BLaER1 (cell line): ENCODE data around the gene LIN7A.

Experiments used
- H3K27ac ChIP-seq: shearing (Covaris generic); formaldehyde crosslinking; 2 replicates; pipeline ENCODE4 v1.8.1; 2022
- H3K27me3 ChIP-seq: shearing (Covaris generic); formaldehyde crosslinking; 2 replicates; pipeline ENCODE4 v1.8.1; 2022
- H3K36me3 ChIP-seq: shearing (Covaris generic); formaldehyde crosslinking; 2 replicates; pipeline ENCODE4 v1.8.1; 2022
- H3K4me1 ChIP-seq: shearing (Covaris generic); formaldehyde crosslinking; 2 replicates; pipeline ENCODE4 v1.8.1; 2022
- H3K4me2 ChIP-seq: shearing (Covaris generic); formaldehyde crosslinking; 2 replicates; pipeline ENCODE4 v1.8.1; 2022
- H3K4me3 ChIP-seq: shearing (Covaris generic); formaldehyde crosslinking; 2 replicates; pipeline ENCODE4 v1.8.1; 2022
- H3K9ac ChIP-seq: shearing (Covaris generic); formaldehyde crosslinking; 2 replicates; pipeline ENCODE4 v1.8.1; 2022
- H3K9me3 ChIP-seq: shearing (Covaris generic); formaldehyde crosslinking; 2 replicates; pipeline ENCODE4 v1.8.1; 2022
- H4K20me1 ChIP-seq: shearing (Covaris generic); formaldehyde crosslinking; 2 replicates; pipeline ENCODE4 v1.8.1; 2022
- Cebpa-rat ChIP-seq: shearing (Covaris generic); IDR thresholded peaks from 2 replicates; pipeline ENCODE4 v1.8.1; 2022

Gene LIN7A

GRCh38 chr12:80862531-80862930, 75.2 kb downstream of the LIN7A start:
- H3K4me2 ChIP-seq: no peak overlapping the region

DNA sequence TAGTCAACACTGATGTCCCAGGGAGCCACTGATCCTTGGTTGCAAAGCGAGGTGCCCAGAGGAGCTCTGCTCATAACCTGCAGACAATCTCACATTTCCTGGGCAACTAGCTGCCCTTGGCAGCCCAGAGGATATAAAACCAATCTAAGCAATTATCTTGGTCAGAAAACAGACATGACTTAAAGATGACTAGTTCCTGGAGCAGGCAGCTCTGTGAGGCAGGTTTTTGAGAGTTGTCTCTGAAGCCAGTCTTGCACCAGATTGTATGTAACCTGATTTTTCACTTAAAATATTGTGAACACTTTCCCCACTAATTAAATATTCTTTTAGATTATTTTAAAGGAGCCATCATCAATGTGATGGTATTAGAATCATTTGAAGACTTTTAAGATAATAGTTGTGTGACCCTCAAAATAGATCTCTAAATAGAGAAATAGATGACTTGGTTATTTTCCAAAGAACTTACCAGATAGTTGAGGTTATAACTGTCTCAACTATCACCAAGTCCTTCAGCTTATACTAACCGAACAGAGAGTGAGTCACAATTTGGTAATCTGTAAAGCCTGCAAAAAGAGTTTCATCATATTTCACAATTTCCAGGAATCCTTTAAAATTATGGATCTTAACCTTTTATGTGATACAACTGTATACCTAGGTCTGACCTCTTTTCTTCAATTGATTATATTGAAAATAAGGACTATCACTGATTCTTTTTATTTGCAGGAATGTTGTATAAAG, 75.9 kb downstream of the LIN7A start:
- no peaks in the 10 kb centered on the region for H3K4me1 ChIP-seq
- no peak overlapping the region for H3K9ac ChIP-seq
- H3K4me2 ChIP-seq: no peak overlapping the region
- H3K27me3 ChIP-seq: no peaks in the 10 kb centered on the region
- no peak overlapping the region for H3K27ac ChIP-seq
- H3K36me3 ChIP-seq: no peaks in the 10 kb centered on the region
- H3K4me3 ChIP-seq: no peak overlapping the region
- no peaks in the 10 kb centered on the region for H4K20me1 ChIP-seq
- no peaks in the 10 kb centered on the region for H3K9me3 ChIP-seq
- TF ChIP-seq Cebpa-rat: no peak

More at GRCh38 chr12:80862531-80862930, 75.2 kb downstream of the LIN7A start:
- no peaks in the 10 kb centered on the region for H3K9me3 ChIP-seq
- no peaks in the 10 kb centered on the region for H3K36me3 ChIP-seq
- no peak overlapping the region for H3K9ac ChIP-seq
- no peak overlapping the region for H3K27ac ChIP-seq
- no peak overlapping the region for H3K4me3 ChIP-seq
- H3K27me3 ChIP-seq: no peaks in the 10 kb centered on the region
- TF ChIP-seq Cebpa-rat: no peak
- no peaks in the 10 kb centered on the region for H4K20me1 ChIP-seq
- H3K4me1 ChIP-seq: no peaks in the 10 kb centered on the region

GRCh38 chr12:80860928-80861327, 76.8 kb downstream of the LIN7A start:
- H3K4me2 ChIP-seq: no peak overlapping the region
- H3K27me3 ChIP-seq: no peaks in the 10 kb centered on the region
- no peak overlapping the region for H3K4me3 ChIP-seq
- TF ChIP-seq Cebpa-rat: no peak
- no peaks in the 10 kb centered on the region for H4K20me1 ChIP-seq
- no peaks in the 10 kb centered on the region for H3K36me3 ChIP-seq
- H3K4me1 ChIP-seq: no peaks in the 10 kb centered on the region
- no peaks in the 10 kb centered on the region for H3K9me3 ChIP-seq
- no peak overlapping the region for H3K9ac ChIP-seq
- no peak overlapping the region for H3K27ac ChIP-seq

DNA sequence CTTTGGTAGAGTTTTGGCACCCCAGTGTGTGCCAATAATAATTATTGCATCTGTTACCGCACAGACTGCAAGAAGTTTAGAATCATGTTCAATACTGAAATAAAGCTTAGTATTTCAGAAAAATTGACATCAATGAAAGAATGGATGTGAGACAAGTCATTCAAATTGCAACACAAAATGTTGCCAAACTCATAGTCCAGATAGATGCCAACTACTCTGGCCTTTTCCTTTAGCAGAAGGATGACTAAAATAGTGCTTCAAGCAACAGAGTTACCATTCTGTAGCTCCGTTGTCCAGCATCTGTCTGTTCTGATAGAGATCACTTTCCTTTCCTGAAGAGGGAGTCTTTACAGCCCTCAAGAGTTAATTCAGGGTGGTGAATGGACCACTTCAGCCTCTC, 77.5 kb downstream of the LIN7A start:
- no peak overlapping the region for H3K4me2 ChIP-seq
- TF ChIP-seq Cebpa-rat: no peak

DNA sequence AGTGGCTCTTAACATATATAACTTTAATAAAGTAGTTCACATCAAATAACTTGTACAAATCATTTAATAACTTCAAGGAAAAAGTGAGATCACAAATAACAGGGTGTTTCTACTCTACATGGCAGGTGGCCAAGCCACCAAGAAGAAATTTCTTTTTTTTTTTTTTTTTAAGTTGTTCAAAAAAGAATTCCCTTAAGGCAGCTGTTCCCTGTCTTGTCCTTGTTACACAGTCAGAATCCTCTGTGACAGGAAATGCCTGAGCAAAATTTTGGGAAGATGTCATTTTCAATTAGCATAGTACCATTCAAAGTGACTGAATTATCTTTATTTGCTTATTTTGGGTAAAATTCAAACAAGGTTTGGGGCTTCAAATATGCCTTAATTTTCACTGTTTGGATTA, 79.4 kb downstream of the LIN7A start:
- TF ChIP-seq Cebpa-rat: no peak
- no peaks in the 10 kb centered on the region for H3K27me3 ChIP-seq
- H4K20me1 ChIP-seq: no peaks in the 10 kb centered on the region
- no peaks in the 10 kb centered on the region for H3K9me3 ChIP-seq
- H3K27ac ChIP-seq: no peak overlapping the region
- no peaks in the 10 kb centered on the region for H3K36me3 ChIP-seq
- no peak overlapping the region for H3K4me2 ChIP-seq
- H3K4me1 ChIP-seq: no peaks in the 10 kb centered on the region
- no peak overlapping the region for H3K9ac ChIP-seq
- H3K4me3 ChIP-seq: no peak overlapping the region

More for the DNA sequence above, 77.5 kb downstream of the LIN7A start:
- Histone ChIP-seq H3K27ac (no peak overlapping the region), H3K4me3 (no peak overlapping the region), H3K9me3 (no peaks in the 10 kb centered on the region), H3K27me3 (no peaks in the 10 kb centered on the region), H3K36me3 (no peaks in the 10 kb centered on the region), H4K20me1 (no peaks in the 10 kb centered on the region), H3K9ac (no peak overlapping the region), H3K4me1 (no peaks in the 10 kb centered on the region)

DNA sequence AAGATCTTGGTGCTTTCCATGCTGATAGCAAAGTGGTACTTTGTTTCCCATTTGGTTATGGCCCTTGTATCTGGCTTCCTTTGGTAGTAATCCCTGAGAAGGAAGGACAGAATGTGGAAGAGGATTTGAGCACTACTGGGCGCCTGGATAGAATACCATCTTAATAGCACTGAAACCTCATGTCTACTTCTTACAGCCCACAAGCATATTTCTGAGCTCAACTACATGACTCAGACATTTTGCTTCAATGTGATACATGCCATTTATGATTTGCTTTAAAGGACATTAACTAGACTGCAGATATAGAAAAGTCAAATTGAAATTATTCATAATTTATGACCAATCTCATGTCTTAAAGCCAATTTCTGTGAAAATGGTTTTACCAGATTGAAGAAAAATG, 80.4 kb downstream of the LIN7A start:
- H4K20me1 ChIP-seq: no peaks in the 10 kb centered on the region
- H3K9ac ChIP-seq: no peak overlapping the region
- H3K27ac ChIP-seq: no peak overlapping the region
- TF ChIP-seq Cebpa-rat: no peak
- no peaks in the 10 kb centered on the region for H3K4me1 ChIP-seq
- H3K27me3 ChIP-seq: no peaks in the 10 kb centered on the region
- H3K36me3 ChIP-seq: no peaks in the 10 kb centered on the region
- no peak overlapping the region for H3K4me2 ChIP-seq
- no peaks in the 10 kb centered on the region for H3K9me3 ChIP-seq
- no peak overlapping the region for H3K4me3 ChIP-seq

DNA sequence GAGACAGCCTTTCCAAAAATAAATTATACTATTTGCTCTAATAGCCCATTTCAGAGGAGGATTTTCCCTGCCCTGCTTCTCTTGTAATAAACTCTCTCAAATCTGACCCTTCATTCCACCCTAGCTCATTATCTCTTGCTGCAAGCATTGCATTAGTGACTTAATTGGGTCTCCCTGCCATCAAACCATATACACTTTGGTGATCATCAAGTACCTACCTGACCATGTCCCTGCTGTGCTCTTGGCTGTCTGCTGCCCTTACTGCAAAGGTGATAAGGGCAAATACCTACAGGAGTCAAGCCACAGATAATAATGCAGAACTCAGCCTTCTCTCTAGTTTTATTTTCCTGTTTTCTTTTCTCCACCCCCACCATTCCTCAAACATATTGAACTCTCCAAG, 88.4 kb downstream of the LIN7A start:
- Histone ChIP-seq H3K4me2 (no peak overlapping the region), H3K9me3 (no peaks in the 10 kb centered on the region), H3K9ac (no peak overlapping the region), H3K4me3 (no peak overlapping the region), H3K4me1 (no peaks in the 10 kb centered on the region), H3K27ac (no peak overlapping the region), H3K36me3 (no peaks in the 10 kb centered on the region), H3K27me3 (no peaks in the 10 kb centered on the region), H4K20me1 (no peaks in the 10 kb centered on the region)
- no peak for TF ChIP-seq Cebpa-rat

DNA sequence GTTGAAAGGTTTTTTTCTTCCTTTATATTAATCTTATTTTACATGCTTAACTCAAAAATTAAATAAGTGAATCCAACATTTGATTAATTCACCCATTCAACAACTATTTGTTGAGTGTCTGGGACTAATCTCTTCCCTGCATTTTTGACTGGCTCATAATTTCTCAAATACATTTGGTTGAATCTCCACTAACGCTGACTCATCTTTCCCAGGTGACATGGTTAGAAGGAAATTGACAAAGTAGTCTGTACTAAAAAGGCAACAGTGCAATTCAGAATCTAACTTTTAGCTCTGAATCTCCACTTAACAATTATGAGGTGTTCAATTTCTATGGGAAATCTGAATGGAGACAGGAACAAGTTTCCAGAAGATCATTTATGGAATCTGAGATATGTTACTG, 88.9 kb downstream of the LIN7A start:
- no peak overlapping the region for H3K9ac ChIP-seq
- no peak for TF ChIP-seq Cebpa-rat

DNA sequence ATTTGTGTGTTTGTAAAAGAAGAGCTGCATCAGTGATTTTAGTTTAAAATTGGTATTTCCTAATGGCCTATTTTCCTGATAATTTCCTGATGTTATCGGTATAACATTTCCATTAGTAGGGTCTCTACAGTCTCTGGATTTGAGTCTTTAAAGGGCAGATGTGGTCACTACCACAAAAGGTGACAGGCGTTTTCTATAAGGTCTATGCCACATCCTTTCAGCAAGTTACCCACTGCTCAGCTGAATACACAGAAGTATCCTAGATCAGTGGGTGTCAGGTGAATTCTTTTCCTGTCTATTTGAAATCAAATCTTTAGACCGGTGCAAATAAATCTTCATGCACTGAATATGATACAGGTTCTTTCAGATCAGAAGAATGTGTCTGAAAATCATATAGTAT, 90.2 kb downstream of the LIN7A start:
- Histone ChIP-seq H3K27ac (no peak overlapping the region), H3K9me3 (no peaks in the 10 kb centered on the region), H3K4me3 (no peak overlapping the region)

More for the DNA sequence above, 88.9 kb downstream of the LIN7A start:
- Histone ChIP-seq H4K20me1 (no peaks in the 10 kb centered on the region), H3K27me3 (no peaks in the 10 kb centered on the region), H3K36me3 (no peaks in the 10 kb centered on the region), H3K9me3 (no peaks in the 10 kb centered on the region), H3K4me1 (no peaks in the 10 kb centered on the region), H3K4me3 (no peak overlapping the region), H3K27ac (no peak overlapping the region), H3K4me2 (no peak overlapping the region)

DNA sequence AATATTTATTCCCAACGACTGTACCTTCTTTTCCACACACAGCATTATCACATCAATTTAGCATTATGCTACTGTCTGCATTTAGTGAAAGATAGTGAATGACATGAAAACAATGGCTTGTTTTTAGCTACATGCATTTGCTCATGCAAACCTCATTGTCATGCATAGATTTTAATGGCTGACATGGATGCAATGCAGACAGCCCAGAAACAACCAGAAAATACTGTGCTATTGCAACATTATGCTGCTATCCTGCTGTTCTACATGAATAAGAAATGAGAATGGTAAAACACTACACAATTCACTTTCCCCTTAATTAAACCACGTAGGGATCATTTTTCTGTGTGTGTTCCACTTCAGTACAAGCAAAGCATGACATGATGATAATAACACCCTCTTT, 90.8 kb downstream of the LIN7A start:
- TF ChIP-seq Cebpa-rat: no peak
- H3K4me2 ChIP-seq: no peak overlapping the region
- no peaks in the 10 kb centered on the region for H3K9me3 ChIP-seq
- H3K36me3 ChIP-seq: no peaks in the 10 kb centered on the region
- H3K9ac ChIP-seq: no peak overlapping the region
- no peaks in the 10 kb centered on the region for H3K27me3 ChIP-seq
- H3K4me1 ChIP-seq: no peaks in the 10 kb centered on the region
- H3K4me3 ChIP-seq: no peak overlapping the region
- H3K27ac ChIP-seq: no peak overlapping the region
- no peaks in the 10 kb centered on the region for H4K20me1 ChIP-seq

More for the DNA sequence above, 90.2 kb downstream of the LIN7A start:
- no peaks in the 10 kb centered on the region for H3K36me3 ChIP-seq
- no peak overlapping the region for H3K9ac ChIP-seq
- TF ChIP-seq Cebpa-rat: no peak
- no peaks in the 10 kb centered on the region for H3K4me1 ChIP-seq
- H3K27me3 ChIP-seq: no peaks in the 10 kb centered on the region
- H3K4me2 ChIP-seq: no peak overlapping the region
- no peaks in the 10 kb centered on the region for H4K20me1 ChIP-seq

- no peaks in the 10 kb centered on the region for H3K4me1 ChIP-seq
- TF ChIP-seq Cebpa-rat: no peak
- H3K27me3 ChIP-seq: no peaks in the 10 kb centered on the region
- no peak overlapping the region for H3K9ac ChIP-seq
- no peak overlapping the region for H3K4me2 ChIP-seq
- no peaks in the 10 kb centered on the region for H4K20me1 ChIP-seq
- no peaks in the 10 kb centered on the region for H3K36me3 ChIP-seq
- no peaks in the 10 kb centered on the region for H3K9me3 ChIP-seq
- no peak overlapping the region for H3K4me3 ChIP-seq
- H3K27ac ChIP-seq: no peak overlapping the region
Measured at GRCh38 chr12:80845639-80846038, 92.1 kb downstream of the LIN7A start.
